B cell (primary cell): ENCODE results near the gene ZNHIT2. TPM values are rescaled to one million over a fixed set of nuclear protein-coding genes. Genes with fewer than 3 reads are reported as not detected.

ENCODE experiments used
- ATAC-seq: fragments of 200-7000 bp; cut with Tn5 transposase; one replicate; pipeline ENCODE4 v1.10.0; 2021; ENCODE audit warnings: low read depth, mild to moderate bottlenecking, moderate number of reproducible peaks, moderate library complexity
- CTCF ChIA-PET: fragments of 350-600 bp; sonication (Branson Sonifier 250); formaldehyde crosslinking; loops from one replicate; lab custom pipeline; 2021; ENCODE audit warnings: antibody characterized with exemption, inconsistent platforms; lab: Charles Lee
- POLR2A ChIA-PET: fragments of 350-600 bp; sonication (Branson Sonifier 250); formaldehyde crosslinking; loops from one replicate; lab custom pipeline; 2021; ENCODE audit warnings: antibody characterized with exemption; lab: Charles Lee
- DNase-seq: peaks from one replicate; pipeline ENCODE4 v3.0.0; 2013
- H2AFZ ChIP-seq: 2 replicates; pipeline ENCODE4 v1.6.1; 2012; ENCODE audit warnings: mild to moderate bottlenecking, low read depth, low read length; ENCODE audit not compliant: insufficient read depth, poor library complexity, severe bottlenecking
- H3K27ac ChIP-seq, 2 donors: 1 replicate in 1 of 2; 2 replicates in 1 of 2; pipeline ENCODE4 v1.5.1; 2012 to 2013; ENCODE audit warnings: low read length in 2 of 2, mild to moderate bottlenecking in 2 of 2, moderate library complexity in 1 of 2
- H3K27me3 ChIP-seq, 4 experiments: fragments of 200-600 bp in 1 of 4; sonication (generic) in 1 of 4; replicated peaks in 1 of 4; 1 replicate in 2 of 4; 2 replicates in 2 of 4; pipeline versions ENCODE4 v1.6.1 to v1.7.0; 2013 to 2016; ENCODE audit warnings: low read length in 3 of 4, mild to moderate bottlenecking in 2 of 4, mixed read lengths in 1 of 4, moderate library complexity in 1 of 4; ENCODE audit not compliant: insufficient read depth in 4 of 4, control insufficient read depth in 3 of 4; ENCODE audit errors: control extremely low read depth in 1 of 4
- H3K36me3 ChIP-seq, 2 experiments: replicated peaks in 1 of 2; 1 replicate in 1 of 2; 2 replicates in 1 of 2; pipeline versions ENCODE4 v1.6.1 to v1.7.1; 2013; ENCODE audit warnings: low read length in 1 of 2; ENCODE audit not compliant: insufficient read depth in 2 of 2, control insufficient read depth in 1 of 2; ENCODE audit errors: control extremely low read depth in 1 of 2, extremely low read depth in 1 of 2
- H3K4me1 ChIP-seq, 2 donors: fragments of 200-600 bp in 1 of 2; sonication (generic) in 1 of 2; 1 replicate in 1 of 2; 2 replicates in 1 of 2; pipeline versions ENCODE4 v1.5.1 to v1.6.1; 2013 to 2017; ENCODE audit warnings: low read length in 2 of 2; ENCODE audit not compliant: control insufficient read depth in 2 of 2, insufficient read depth in 2 of 2
- H3K4me2 ChIP-seq: replicated peaks from 2 replicates; pipeline ENCODE3; 2012; ENCODE audit warnings: mild to moderate bottlenecking, low read depth, low read length; ENCODE audit not compliant: poor library complexity, severe bottlenecking
- H3K4me3 ChIP-seq, 5 experiments: fragments of 200-600 bp in 1 of 5; sonication (generic) in 1 of 5; 1 replicate in 3 of 5; 2 replicates in 2 of 5; pipeline versions ENCODE4 v1.5.1 to v1.7.0; 2011 to 2016; ENCODE audit warnings: low read length in 4 of 5, mild to moderate bottlenecking in 4 of 5, low read depth in 2 of 5, control low read depth in 1 of 5, moderate library complexity in 1 of 5; ENCODE audit not compliant: insufficient read depth in 1 of 5; ENCODE audit errors: control extremely low read depth in 1 of 5, extremely low read depth in 1 of 5
- H3K79me2 ChIP-seq: fragments of 200-600 bp; sonication (generic); one replicate; pipeline ENCODE4 v1.6.0; 2016; ENCODE audit warnings: low read length; ENCODE audit not compliant: control insufficient read depth, insufficient read depth
- H3K9ac ChIP-seq: fragments of 200-600 bp; sonication (generic); 2 replicates; pipeline ENCODE4 v1.6.1; 2017; ENCODE audit warnings: mild to moderate bottlenecking, low read length, moderate library complexity
- H3K9me3 ChIP-seq, 3 donors: one replicate each; pipeline versions ENCODE4 v1.6.1 to v1.7.1; 2013; ENCODE audit warnings: low read length in 2 of 3; ENCODE audit not compliant: control insufficient read depth in 2 of 3, insufficient read depth in 1 of 3; ENCODE audit errors: control extremely low read depth in 1 of 3
- H4K20me1 ChIP-seq: 2 replicates; pipeline ENCODE4 v1.6.0; 2012; ENCODE audit warnings: mild to moderate bottlenecking, low read length; ENCODE audit not compliant: insufficient read depth, control insufficient read depth, poor library complexity, severe bottlenecking
- H3K27ac Mint-ChIP-seq: one replicate; pipeline ENCODE4 v1.8.0; 2021; ENCODE audit warnings: mixed read lengths
- H3K27me3 Mint-ChIP-seq: one replicate; pipeline ENCODE4 v1.8.0; 2021; ENCODE audit warnings: mixed read lengths
- H3K4me1 Mint-ChIP-seq: one replicate; pipeline ENCODE4 v1.8.0; 2021; ENCODE audit warnings: mixed read lengths
- H3K4me3 Mint-ChIP-seq: one replicate; pipeline ENCODE4 v1.8.0; 2021; ENCODE audit warnings: mixed read lengths
- H3K9me3 Mint-ChIP-seq: one replicate; pipeline ENCODE4 v1.8.0; 2022; ENCODE audit warnings: mixed read lengths; ENCODE audit not compliant: insufficient read depth
- CTCF ChIP-seq: fragments of 200-600 bp; IDR thresholded peaks from one replicate; pipeline ENCODE4 v1.8.0; 2022; ENCODE audit warnings: antibody characterized with exemption, mild to moderate bottlenecking
- EZH2 ChIP-seq: IDR thresholded peaks from 2 replicates; pipeline ENCODE4 v1.6.1; 2012; ENCODE audit warnings: borderline replicate concordance, low read depth, mild to moderate bottlenecking, moderate library complexity, low read length; ENCODE audit not compliant: insufficient read depth, poor library complexity, severe bottlenecking
- WGBS: methylation state at CpG from one replicate; pipeline ENCODE4 v1.1.5; 2013; ENCODE audit warnings: missing lambda C conversion rate; ENCODE audit not compliant: insufficient coverage; 5-methylcytosine and 5-hydroxymethylcytosine counted together
- intact Hi-C: fragments of 100-400 bp; cut with micrococcal nuclease; formaldehyde crosslinking; loops from one replicate; pipeline ENCODE4 v1.10.0; 2022
- polyA plus RNA-seq: library from polyadenylated mRNA; depleted of rRNA; stranded (reverse); fragments of >200 nt; gene quantifications from 2 replicates; pipeline ENCODE4 v1.2.3, GENCODE V29; 2012
- total RNA-seq, 2 donors: library from RNA; stranded (reverse); fragments of 120-200 nt in 1 of 2; gene quantifications; 1 replicate in 1 of 2; 2 replicates in 1 of 2; pipeline versions ENCODE4 v1.2.3 to v1.2.4, GENCODE V29; 2013 to 2022

The ZNHIT2 gene
- total and polyA plus RNA-seq, 2 donors (not counting 1 experiment from before 2014, with no cell fraction given): 6.2 to 14.1 TPM

- H3K9ac ChIP-seq: no peak overlapping the region
- H3K79me2 ChIP-seq: peaks cover 21% of the 10 kb centered on the region
- intact Hi-C loops: no loop called here
- Mint-ChIP-seq H3K27me3 (no peaks in the 10 kb centered on the region), H3K4me3 (no peak overlapping the region), H3K4me1 (peaks cover 32% of the 10 kb centered on the region), H3K27ac (no peak overlapping the region), H3K9me3 (no peaks in the 10 kb centered on the region)
- ATAC-seq (no peak), DNase-seq (no peak)
- CTCF ChIA-PET: no interaction called here
- H3K4me3 ChIP-seq: no peak overlapping the region
- POLR2A ChIA-PET: no interaction called here
- no peak overlapping the region for H3K4me2 ChIP-seq
- H3K9me3 ChIP-seq: no peaks in the 10 kb centered on the region
- H2AFZ ChIP-seq: no peak overlapping the region
- TF ChIP-seq EZH2 (no peak), CTCF (no peak)
- no peaks in the 10 kb centered on the region for H4K20me1 ChIP-seq
- H3K27me3 ChIP-seq: no peaks in the 10 kb centered on the region
- H3K4me1 ChIP-seq: peaks cover 17 to 25% of the 10 kb centered on the region in 2 donors
- 52% methylated on average over 5 of the region's 7 CpGs for WGBS
- H3K36me3 ChIP-seq: no peaks in the 10 kb centered on the region
- no peak overlapping the region for H3K27ac ChIP-seq
Observed at GRCh38 chr11:65141896-65142494, 24.5 kb upstream of the ZNHIT2 start.

- no peaks in the 10 kb centered on the region for H3K27me3 ChIP-seq
- TF ChIP-seq EZH2 (no peak), CTCF (no peak)
- POLR2A ChIA-PET: interaction anchor here (2.1 to 8.8 kb wide), 2 partner anchors 17 to 25 kb away, joined by 15 to 160 read pairs; partner anchors contain the start of genes FAU, MRPL49, TM7SF2 and ZNHIT2
- no peak overlapping the region for H3K9ac ChIP-seq
- no peak overlapping the region for H3K4me2 ChIP-seq
- peak overlapping the region; percentile 78 for H3K4me3 Mint-ChIP-seq
- no peaks in the 10 kb centered on the region for H3K9me3 ChIP-seq
- H3K4me1 ChIP-seq: peaks cover 16 to 37% of the 10 kb centered on the region in 2 donors
- 94% methylated on average over 14 of the region's 15 CpGs for WGBS
- no peaks in the 10 kb centered on the region for H3K9me3 Mint-ChIP-seq
- H3K27ac ChIP-seq: peak overlapping the region in 1 of 2 donors; percentile 99
- H4K20me1 ChIP-seq: peaks cover 24% of the 10 kb centered on the region
- H3K4me3 ChIP-seq: no peak overlapping the region
- peak overlapping the region; percentile 83 for H3K27ac Mint-ChIP-seq
- DNase-seq (no peak), ATAC-seq (no peak)
- H3K4me1 Mint-ChIP-seq: peaks cover 50% of the 10 kb centered on the region
- CTCF ChIA-PET: interaction anchor here (2.5 to 7.5 kb wide), 4 partner anchors 15 to 43 kb away, joined by 17 to 64 read pairs (median 29); partner anchors contain the start of genes CAPN1, FAU, MRPL49 and TM7SF2
- peaks cover 57% of the 10 kb centered on the region for H3K79me2 ChIP-seq
- H3K36me3 ChIP-seq: peaks cover 0 to 8% of the 10 kb centered on the region in 2 experiments
- H3K27me3 Mint-ChIP-seq: no peaks in the 10 kb centered on the region
- intact Hi-C loops: loop anchor here (5.0 kb wide), 1 partner anchor 334 kb away; the partner anchor contains the start of gene MAP4K2
- no peak overlapping the region for H2AFZ ChIP-seq
Observed at GRCh38 chr11:65136515-65137096, 19.1 kb upstream of the ZNHIT2 start.
